ENCODE results near the gene TRO.

The TRO gene

DNA sequence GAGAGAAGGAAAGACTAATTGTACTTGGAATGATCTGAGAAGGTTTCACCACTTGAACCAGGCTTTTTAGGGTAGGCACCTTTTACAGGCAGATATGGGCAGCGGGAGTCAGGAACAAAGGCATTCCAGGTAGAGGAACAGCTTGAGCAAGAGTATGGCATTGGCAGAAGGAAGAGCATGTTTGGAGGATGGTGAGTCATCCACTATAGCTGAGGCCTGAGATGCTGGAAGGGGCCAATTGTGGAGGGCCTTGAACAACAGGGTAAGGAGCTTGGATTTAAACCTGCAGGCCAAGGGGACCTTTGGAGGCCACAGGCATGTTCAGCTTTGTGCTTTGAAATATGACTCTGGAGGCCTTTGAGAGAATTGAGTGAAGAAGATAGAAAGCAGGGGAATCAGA lies 41.1 kb downstream of the TRO start:
- DNase-seq, result no peak

DNA sequence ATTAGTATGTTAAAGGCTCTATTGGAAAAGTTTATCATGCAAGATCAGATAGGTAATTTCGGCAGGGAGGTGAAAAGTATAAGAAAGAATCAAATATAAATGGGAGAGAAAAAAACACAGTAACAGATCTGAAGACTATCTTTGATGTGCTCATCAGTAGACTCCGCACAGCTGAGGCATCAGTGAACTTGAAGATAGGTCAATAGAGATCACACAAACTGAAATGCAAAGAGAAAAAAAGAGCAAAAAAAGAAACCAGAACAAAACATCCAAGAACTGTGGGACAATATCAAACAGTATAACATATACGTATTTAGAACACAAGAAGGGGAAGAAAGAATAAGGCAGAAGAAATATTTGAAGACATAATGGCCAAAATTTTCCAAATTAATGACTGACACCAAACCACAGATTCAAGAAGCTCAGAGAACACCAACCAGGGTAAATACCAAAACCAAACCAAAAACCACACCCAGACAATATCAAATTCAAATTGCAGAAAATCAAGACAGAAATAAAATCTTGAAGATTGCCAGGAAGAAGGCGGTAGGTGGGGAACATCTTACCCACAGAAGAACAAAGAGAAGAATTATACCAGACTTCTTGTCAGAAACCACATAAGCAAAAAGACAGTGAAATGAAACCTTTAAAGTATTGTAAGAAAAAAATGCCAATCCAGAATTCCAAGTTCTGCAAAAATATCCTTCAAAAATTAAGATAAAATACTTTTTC lies 44.3 kb downstream of the TRO start:
- DNase-seq, result no peak

DNA sequence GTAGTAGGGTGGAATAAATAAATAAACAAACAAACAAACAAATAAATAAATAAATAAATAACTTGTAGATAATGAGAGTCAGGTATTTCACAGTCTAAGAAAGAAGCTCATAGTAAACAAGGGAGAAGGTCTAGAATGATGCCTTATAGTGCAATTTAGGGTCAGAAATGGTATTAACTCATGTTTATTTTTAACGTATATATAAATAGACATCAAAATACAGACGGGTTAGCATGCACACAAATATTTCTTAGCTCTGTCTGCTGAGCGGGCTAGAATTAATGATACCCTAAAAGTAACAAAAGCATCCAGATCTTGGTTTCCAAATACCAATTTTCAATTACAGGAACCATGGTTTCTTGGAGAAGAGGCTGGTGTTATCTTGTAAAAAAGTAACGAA lies 56.8 kb downstream of the TRO start:
- no peak for DNase-seq

DNA sequence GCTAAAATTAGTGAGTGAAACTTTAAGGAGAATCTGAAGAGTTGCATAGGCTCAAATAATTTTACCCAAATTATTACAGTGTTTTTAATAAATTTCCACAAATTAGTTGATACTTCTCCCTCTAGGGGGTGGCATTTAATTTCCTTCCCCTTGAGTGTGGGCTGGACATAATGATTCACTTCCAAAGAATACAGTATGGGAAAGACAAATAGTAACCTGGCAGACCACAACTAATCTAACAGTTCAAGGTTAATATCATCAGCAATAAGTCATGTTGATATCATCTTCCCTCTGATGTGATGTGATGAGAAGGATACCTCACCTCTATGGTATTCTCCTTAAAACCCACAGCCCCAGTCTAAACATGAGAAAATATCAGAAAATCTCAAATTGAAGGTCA lies 57.8 kb downstream of the TRO start:
- DNase-seq, result no peak

DNA sequence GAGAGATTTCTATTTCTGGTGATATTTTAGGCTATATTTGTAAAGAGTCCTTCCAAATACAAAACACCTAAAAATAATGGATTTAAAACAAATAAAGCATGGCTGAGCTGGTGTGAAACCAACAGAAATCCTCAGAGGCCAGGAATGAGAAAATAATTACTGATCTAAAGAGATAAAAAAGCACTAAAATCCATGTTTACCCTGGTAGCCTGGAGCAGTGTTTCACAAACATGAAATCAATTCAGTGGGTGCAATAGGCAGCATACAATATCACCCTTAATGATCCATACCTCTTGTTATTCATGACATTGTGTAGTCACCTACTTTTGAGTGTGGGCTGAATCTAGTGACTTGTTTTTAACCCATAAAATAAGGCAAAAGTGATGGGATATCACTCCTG lies 58.8 kb downstream of the TRO start:
- no peak for DNase-seq

DNA sequence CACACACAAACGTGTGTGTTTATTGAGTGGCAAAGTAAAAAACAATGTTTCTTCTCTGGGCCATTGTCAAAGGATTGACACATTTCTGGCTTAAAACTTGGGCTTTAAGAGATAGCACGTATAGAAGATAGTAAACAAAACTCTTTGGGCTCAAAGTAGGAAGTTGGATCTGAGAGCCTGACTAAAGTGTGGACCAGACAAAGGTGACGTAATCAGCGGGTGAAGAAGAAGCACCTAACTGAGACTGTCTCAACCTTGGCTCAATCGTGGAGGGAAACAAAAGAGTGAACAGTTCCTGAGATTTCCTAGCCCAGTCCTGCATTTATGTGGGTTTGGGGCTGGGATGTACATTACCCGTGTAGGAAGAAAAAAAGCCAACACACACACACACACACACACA lies 59.7 kb downstream of the TRO start:
- DNase-seq, result no peak

Data from T1000 (cell line).